ENCODE measurements around the gene NRXN3.

NRXN3 gene

DNA sequence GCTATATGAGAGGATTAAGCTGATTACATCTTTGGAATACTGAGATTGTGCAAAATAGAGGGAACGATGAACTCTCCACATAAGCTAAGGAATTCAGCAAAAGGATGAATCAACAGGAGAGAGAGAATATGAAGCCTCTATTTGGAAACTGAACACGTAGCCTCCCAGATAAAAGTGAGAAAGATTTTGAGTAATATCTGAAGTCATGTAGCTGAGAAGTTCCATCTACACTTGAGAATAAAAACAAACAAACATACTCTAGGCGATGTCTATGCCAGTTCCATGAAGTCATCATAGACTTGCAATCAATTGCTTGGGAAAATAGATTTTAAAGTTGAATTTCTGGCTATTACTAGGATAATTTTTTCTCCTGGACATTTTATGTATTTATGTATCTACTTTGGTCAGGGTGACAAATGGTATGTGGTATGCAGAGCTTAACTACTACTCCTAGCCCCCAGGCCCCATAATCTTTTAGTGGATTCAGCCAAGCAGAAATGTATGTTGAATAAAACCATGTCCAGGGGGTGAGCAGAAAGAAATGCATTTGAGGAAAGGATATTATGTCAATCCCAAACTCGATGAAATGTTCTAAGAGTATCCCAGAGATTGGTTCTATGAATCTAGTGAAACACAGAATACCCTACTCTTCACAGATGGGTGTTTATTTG is 1413.7 kb downstream of the NRXN3 start:
- in situ Hi-C loops (cut with MboI; ENCODE audit: low sequenced_read_pairs), result no loop called here

DNA sequence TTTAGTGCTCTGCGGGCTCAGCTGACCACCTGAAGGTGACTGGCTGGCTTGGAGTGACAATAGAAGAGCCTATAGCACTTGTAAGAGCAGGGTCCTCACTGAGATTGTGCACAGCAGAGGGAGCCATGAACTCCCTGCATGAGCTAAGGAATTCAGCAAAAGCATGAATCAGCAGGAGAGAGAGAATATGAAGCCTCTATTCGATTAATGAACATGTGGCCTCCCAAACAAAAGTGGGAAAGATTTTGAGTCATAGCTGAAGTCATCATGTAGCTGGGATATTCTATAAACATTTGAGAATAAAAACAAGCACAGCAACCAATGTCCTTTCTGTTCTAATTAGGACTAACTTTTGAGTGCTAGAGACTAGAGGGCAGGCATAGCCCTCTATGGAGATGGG is 1414.5 kb downstream of the NRXN3 start:
- in situ Hi-C loops (cut with MboI; ENCODE audit: low sequenced_read_pairs), result no loop called here

DNA sequence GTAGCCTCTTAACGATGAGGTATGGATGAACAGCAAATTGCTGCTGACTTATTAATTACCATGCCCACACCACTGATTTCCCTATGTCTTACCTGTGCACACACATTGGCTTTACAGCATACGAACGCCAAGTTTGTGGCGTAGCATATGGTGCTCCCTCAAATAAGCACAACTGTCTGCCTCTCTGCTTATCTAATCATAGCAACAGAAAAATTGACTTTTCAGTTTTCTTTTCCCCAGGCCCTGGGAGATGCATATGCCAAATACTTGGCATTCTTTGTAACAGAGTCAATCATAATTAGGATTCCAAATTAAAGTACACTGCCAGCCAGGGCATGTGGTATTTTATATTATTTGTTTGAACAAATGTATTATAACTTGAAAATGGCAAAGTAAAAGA is 1415.7 kb downstream of the NRXN3 start:
- in situ Hi-C loops (cut with MboI; ENCODE audit: low sequenced_read_pairs), result no loop called here

DNA sequence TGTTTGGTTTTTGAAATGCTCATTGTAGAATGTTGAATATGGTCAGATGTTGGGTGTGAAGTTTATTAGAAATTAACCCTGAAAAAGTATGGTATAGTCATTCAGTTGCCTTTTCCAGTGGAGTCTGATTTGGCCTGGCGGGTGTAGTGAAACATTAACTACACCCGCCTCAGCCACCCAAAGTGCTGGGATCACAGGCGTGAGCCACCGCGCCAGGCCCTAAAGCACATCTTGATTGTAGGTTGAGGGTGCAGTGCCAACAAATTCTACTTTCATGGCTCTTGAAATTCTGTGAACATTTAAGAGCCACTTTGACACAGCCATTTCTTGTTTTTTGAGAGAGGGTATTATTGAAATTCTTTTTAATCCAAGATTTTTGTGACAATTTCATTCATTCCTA is 1416.2 kb downstream of the NRXN3 start:
- in situ Hi-C loops (cut with MboI; ENCODE audit: low sequenced_read_pairs), result no loop called here

DNA sequence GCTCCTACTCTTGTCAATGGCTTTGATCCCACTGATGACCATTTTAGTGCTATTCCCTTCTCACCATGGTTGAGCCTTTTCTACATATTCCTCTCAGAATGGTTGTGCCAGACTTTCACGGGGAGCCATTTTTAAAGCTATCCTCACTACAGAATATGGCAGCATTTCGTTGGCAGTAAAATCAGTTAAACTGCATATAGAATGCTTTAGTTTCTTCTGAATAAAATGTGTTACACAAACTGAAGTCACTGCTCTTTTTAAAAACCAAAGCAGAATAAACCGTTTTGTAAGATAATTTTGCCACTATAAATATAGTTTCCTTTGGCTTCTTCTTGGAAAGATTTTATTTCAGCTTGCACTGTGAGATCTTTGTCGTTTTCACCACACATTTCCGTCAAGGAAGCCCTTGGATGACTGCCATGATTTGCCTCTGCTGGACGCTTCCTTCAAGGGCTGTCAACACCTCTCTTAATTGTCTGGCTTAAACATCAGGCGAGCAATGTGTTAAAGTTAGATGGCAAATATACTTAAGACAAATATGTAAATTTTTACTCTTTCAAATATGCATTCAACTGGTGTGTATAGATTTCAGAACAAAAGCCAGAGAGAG is 1416.9 kb downstream of the NRXN3 start:
- in situ Hi-C loops (cut with MboI; ENCODE audit: low sequenced_read_pairs), result no loop called here

DNA sequence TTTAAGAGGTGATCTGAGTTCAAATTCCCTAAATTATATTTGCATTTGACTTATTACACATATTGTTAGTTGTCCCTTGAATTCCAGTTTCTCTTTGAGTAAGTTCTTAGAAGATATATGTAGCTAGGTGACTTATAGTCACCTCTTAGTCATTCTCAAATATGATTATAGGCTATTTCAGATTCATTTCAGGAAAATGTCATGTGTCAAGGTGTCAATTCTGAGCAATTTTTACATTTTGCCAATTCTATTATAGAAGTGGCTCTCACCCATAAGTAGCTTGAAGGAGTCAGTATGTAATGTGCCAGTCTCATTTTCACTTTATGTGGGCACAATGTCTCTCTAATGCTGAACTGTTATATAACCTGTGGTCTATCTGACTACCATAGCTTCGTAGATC is 1417.7 kb downstream of the NRXN3 start:
- in situ Hi-C loops (cut with MboI; ENCODE audit: low sequenced_read_pairs), result no loop called here

DNA sequence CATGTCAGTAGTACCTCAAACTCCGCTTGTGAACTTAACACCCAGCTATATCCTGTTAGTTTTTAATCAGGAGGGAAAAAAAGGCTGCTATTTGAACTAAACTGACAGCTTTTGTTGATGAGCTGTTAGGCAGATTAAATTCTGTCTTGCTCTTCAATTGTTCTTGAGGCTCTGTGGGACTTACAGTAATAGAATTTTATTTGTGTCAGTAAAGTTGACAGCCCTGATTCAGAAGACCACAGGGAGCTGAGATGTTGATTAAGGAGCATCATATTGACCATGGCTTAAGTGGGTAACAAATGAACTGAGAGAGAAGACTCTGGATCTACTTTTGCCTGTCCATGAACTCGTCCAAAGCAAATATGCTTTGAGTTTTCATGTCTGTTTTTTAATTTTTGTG is 1418.2 kb downstream of the NRXN3 start:
- in situ Hi-C loops (cut with MboI; ENCODE audit: low sequenced_read_pairs), result no loop called here

DNA sequence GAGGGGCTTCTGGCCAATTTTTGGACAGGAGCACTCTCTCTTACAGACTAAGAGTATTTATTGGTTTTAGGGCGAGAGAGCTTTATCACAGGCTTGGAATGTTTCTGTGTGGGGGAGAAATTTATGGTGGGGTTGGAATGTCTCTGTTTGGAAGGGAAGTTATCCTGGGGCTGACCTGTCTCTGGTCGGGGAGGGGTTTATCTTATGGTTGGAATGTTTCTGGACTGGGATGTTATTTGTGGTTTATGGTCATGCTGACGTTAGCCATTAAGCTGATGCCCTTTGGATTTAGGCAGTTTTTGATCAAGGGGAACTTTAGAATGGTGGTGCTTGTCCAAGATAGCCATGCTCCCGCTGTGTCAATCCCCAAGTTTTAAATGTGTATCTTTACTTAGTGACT is 1426.4 kb downstream of the NRXN3 start:
- in situ Hi-C loops (cut with MboI; ENCODE audit: low sequenced_read_pairs), result no loop called here

DNA sequence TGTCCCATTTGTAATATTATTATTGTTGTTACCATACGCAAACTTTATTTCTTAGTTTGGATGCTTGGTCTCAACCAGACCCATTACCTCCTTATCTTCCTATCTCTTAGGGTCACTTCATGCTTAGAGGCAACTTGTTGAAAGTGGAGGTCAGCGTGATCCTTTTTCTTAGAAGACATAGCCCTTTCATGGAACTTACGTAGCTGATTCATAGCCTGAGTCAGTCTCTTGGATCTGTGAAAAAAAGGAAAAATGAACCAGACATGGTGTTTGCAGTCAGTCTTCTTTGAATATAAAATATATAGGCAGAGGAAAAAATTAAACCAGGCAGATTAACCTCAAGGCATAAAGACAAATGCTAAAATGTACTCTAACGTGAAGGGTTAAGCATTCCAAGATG is 1427.4 kb downstream of the NRXN3 start:
- in situ Hi-C loops (cut with MboI; ENCODE audit: low sequenced_read_pairs), result no loop called here

DNA sequence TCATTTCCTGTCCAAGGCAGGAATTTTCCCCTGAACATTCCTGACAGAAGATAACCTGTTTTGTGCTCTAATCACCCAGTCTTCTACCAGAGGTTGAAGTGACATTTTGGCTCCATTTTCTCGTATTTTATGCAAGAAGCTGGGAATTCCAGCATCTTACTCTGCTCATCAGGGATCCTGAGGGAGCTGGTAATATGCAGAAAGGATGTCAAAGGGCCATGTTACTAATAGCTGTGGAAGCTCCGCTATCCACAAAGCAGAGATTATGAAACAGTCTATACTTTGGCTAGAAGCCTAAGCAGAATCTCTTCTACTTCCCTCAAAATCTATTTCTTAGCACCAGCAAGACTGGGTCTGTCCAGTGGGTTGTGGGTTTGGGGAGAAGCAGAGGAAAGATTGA is 1428.2 kb downstream of the NRXN3 start:
- in situ Hi-C loops (cut with MboI; ENCODE audit: low sequenced_read_pairs), result no loop called here

DNA sequence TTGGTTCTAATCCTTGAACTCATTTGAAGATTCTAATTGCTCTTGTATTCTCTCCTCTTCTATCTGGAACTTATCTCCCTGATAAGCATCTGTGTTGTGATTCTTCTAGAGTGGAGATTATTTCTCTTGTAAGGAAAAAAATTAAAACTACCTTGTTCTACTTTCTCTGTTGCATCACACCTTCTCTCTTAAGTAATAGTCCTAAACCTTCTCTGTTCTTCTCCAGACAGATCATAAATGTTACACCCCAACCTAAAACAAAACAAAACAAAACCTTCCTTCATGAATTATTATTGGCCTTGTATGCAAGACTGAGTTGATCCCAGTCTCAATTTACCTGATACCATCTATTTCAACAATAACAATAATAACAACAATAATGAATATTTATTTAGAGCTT is 1429.1 kb downstream of the NRXN3 start:
- in situ Hi-C loops (cut with MboI; ENCODE audit: low sequenced_read_pairs), result no loop called here

DNA sequence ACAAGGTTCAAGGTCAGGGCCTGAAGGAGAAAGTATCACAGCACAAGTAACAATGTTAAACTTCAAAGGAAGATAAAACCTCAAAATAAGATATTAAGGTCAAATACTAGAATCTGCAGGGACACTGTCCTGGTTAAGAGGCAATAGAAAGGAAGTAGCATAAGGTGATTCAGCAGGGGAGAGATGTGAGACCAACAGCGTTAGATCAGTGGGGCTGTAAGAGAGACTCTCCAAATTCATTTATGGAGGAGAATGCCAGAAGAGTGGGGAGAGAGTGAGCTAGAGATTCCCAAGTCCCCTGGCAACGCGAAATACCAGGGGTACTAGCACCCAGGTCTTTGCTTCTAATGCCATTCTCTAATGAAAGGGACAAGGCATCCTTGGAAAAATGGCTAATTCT is 1430.2 kb downstream of the NRXN3 start:
- in situ Hi-C loops (cut with MboI; ENCODE audit: low sequenced_read_pairs), result no loop called here

DNA sequence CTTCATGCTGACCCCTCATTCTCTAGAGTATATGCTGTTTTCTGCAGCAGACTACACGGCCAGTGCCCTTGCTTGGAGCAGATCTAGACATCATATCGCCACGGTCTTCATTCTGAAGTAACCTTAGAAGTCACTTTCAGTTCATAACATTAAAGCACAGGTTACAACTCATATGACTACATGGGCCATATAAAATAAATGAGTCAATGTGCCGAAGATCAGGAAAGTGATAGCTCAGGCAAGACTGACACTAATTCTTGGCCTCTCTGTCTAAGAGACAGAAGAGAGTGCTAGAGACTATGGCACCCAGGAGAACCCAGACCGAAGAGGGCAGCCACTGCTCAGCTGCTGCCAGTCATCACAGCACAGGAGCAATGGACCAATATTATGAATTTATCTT is 1431.4 kb downstream of the NRXN3 start:
- in situ Hi-C loops (cut with MboI; ENCODE audit: low sequenced_read_pairs), result no loop called here

DNA sequence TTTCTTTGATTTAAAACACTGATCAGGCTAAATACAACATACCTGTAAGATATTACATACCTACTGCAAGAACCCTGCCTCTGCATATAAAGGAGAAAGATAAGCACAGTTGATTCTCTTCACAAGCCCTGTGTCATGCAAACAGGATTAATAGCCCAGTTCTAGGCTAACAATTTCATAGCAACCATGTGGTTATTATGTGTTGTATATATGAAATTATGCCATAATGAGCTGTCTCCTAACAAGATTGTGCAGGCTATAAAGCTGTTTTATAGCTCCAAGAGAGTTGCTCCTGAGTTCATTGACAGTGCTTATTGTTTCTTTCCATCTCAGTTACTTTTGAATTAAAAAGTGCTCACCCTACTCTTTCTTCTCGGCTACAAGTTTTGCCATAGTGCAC is 1431.9 kb downstream of the NRXN3 start:
- in situ Hi-C loops (cut with MboI; ENCODE audit: low sequenced_read_pairs), result no loop called here

DNA sequence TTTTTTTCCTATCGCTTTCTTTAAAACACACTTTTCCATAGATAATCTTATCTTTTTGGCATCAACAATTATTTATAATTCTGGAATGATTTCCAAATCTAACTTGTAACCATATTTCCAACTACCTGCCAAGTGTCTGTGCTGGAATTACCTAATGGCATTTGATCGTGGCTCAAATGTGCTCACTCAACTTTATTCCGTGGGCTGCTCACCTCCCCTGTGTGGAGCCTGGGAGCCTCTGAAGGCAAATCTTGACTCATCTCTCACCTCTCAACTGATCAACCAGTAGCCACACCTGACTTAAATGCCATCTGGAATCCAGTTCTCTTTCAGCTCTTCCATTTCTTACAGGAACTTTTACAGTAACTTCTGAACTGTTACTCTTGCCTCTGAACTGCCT is 1432.6 kb downstream of the NRXN3 start:
- in situ Hi-C loops (cut with MboI; ENCODE audit: low sequenced_read_pairs), result no loop called here

DNA sequence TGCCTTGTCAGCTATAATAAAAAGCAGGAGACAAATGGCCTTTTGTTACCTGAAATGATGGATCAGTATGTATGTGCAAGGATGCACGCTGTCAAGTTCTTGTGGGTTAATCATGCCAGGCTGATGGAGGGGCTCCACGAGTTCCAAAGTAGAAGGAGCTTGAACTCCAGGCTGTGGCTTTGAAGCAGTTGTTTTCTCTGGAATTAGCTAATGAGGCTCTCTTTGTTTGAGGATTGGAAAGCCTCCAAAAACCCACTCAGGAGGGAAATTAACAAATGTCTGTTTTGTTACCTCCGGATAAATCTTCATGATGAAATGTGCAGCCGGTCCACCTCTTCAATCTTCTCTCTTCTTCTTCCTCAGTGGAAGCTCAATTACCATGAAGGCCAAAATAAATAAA is 1435.7 kb downstream of the NRXN3 start:
- in situ Hi-C loops (cut with MboI; ENCODE audit: low sequenced_read_pairs), result no loop called here

DNA sequence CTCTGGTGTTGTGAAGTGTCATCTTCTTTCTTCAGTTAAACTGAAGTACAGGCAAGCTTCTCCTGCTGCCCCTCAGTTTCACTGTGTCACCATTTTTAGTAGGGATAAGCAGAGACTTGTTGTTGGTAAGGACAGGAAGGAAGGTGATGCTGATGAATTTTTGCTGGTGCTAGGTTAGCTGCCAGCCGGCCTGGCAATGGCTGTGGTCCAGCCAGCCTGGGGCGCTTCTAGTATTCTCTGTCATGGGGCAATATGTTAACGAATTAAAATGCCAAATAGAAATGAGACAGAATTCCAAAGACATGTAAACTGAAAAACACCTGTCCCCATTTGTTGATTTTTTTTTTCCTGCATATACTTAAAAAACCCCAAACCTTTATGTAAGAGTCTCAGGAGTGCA is 1438.3 kb downstream of the NRXN3 start:
- in situ Hi-C loops (cut with MboI; ENCODE audit: low sequenced_read_pairs), result no loop called here

DNA sequence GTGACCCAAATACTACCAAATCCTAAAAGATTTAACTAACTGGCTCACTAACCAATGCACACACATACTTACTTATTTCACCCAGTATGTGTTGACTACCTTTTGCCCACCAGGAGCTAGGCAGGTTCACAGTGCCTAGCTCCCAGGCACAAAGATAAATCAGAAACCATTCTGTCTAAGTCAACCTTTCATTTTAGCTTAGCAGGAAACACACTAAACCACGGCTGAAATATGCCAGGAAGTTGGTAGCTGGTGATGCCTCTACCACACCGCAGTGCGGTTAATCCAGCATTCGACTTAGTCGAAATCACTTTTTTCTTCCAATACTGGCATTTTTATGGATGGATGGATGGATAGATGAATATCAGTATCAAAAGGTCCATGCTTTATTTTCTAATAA is 1443.5 kb downstream of the NRXN3 start:
- in situ Hi-C loops (cut with MboI; ENCODE audit: low sequenced_read_pairs), result no loop called here

DNA sequence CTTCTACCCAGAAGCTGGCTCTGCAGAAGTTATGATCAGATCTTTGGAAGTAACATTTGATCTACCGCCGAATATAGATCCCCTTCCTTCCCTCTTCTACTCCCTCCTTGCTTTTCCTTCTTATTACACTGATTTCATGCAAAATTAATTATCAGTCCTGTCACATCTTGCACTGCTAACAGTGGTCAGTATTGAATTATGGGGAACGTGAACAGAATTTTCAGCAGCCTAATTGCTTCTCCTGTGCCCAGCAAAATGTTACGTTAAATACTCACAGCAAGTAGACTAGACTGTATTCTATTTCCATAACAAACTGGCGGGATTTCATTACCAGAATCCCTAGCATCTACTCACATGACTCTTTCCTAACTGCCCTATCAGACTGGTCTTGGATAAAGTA is 1444.3 kb downstream of the NRXN3 start:
- in situ Hi-C loops (cut with MboI; ENCODE audit: low sequenced_read_pairs), result no loop called here

DNA sequence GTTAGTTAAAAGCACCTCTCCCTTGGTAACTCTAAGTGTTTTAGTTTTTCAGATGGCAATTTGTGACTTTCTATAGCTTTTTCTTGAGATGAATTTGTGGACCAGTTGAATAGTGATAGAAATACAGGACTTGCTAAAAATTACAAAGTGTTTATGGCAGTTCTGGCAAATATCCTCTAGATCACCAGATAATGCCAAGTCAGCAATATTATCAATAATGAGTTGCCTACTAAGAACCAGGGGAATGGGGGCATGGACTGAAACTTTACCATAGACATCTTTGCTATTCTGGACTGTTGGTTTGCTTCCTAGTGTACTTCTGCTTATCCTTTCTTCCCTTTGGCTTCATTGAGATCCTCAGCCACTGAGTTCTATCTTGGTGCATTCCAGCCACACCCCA is 1456.9 kb downstream of the NRXN3 start:
- in situ Hi-C loops (cut with MboI; ENCODE audit: low sequenced_read_pairs), result no loop called here

DNA sequence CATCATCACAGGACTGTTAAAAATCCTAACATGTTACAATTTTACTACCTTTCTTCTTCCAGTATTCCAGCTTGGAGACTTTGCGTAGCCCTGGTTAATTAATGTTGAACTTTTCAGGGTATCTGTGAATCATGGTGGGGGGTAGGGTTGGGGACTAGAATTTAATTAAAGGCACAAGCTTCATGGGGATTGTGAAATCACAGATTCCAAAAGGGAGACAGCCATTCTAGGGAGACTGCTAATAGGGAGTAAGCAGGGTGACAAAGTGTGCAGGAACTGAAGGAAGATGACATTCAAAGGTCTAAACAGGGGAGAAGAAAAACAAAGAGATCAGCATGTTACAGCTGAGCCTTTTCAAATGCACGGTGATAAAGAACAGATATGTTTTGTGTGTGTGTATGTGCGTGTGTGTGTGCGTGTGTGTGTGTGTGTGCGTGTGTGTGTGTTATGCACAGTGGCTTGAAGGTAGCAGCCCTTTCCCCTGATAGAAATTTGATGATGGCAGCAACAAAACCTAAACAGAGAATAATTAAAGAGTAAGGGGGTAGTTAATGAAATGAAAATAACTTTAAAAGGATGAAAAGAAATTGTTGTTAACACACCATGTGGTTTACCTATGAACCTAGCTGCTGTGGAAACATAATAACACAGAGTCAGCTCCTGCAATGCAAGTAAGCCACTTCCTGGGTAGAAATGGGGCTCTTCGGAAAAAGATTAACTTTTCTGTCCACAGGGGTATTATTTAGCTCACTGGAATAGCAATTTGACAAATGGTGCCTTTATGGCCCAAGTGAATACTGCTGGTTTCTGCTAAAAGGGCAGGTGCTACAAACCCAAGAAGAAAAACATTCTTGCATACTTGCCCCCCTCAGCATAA is 1459.5 kb downstream of the NRXN3 start:
- in situ Hi-C loops (cut with MboI; ENCODE audit: low sequenced_read_pairs), result no loop called here

DNA sequence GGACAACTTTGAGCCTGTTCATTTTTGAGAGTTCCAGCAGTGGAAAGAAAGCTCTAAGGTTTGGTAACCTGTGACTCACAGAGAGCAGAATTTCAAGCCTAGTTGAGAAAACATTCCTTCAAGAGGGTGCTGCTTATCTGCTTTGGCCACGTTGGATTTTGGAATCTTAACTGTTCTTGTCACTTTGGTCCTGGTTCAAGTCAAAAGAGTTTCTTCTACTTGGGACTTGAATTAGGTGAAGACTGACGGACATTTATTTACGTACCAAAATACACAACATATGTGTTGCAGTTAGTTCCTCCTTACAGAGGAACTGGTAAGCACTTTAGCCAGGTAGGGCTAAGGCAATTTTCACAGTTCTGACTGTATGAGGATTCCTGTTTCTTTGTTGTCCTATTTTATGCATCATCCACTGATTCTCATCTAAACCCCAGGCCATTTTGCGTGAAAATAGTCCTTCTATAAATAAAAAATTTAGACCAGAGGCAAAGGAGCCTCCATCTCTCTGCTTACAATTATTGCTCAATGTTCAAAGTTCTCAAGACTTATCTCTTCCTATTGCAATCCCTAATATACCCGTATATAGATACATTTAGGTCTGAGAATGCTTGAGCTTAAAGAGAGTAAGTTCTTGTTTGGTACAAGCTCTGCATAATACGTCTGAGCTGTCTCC is 1460.3 kb downstream of the NRXN3 start:
- in situ Hi-C loops (cut with MboI; ENCODE audit: low sequenced_read_pairs), result no loop called here

All from HL-60/S4 treated with retinoic acid at 250 ng/mL for 4 days and 3 days (cell line).